GM20000 (cell line): ENCODE measurements around the gene GJB3.

Experiments used
- DNase-seq: peaks from one replicate; pipeline ENCODE4 v3.0.0; 2012; ENCODE audit warnings: low spot score
- TF ChIP-seq, protein P1 (sequence below): IDR thresholded peaks from 2 replicates; pipeline ENCODE4 v1.5.1; 2012; ENCODE audit warnings: mild to moderate bottlenecking, control low read depth; ENCODE audit errors: extremely low read depth, missing control alignments

GJB3 gene

DNA sequence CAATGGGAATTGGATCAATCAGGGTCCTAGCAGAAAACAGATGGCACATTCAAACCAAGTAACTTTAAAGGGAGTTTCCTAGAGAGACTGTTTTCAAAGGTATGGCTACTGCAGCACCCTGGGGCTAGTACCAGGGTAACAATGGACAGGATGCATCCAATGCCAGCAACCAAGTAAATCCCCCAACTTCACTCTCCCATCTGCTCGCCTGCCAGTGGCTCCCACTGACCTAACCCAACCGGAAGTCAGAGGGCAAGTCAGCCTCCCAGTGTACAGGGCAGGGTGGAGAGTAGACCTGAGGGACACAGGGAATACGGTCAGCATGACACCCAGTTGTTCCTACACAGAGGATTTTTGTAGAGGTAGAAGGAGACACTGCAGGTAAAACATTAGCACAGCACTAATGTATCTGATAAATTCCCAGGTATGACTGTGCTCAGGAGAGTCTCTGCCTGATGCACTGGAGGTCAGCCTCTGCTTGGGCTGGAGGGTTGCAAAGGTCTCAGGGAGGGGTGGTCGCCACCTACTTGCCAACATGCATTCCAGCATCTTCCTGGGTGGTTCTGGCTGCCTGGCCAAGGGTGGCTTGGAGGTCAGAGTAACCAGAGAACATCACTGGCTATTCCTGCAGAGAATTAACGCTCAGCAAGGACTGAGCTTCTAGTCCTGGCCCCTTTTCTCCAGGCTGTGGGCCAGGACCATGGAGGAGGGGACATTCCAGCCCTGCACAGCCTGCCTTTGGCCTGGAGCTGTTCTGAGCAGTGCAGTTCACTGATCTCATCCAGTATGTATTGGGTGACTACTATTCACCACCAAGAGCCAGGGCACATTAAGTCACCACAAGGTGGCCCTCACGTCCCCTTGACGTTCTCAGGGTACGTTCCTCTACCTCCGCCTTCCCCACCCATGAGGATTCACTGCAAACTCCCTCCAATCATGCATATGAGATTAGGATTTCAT, 6.7 kb downstream of the GJB3 start:
- TF ChIP-seq, protein P1, sequence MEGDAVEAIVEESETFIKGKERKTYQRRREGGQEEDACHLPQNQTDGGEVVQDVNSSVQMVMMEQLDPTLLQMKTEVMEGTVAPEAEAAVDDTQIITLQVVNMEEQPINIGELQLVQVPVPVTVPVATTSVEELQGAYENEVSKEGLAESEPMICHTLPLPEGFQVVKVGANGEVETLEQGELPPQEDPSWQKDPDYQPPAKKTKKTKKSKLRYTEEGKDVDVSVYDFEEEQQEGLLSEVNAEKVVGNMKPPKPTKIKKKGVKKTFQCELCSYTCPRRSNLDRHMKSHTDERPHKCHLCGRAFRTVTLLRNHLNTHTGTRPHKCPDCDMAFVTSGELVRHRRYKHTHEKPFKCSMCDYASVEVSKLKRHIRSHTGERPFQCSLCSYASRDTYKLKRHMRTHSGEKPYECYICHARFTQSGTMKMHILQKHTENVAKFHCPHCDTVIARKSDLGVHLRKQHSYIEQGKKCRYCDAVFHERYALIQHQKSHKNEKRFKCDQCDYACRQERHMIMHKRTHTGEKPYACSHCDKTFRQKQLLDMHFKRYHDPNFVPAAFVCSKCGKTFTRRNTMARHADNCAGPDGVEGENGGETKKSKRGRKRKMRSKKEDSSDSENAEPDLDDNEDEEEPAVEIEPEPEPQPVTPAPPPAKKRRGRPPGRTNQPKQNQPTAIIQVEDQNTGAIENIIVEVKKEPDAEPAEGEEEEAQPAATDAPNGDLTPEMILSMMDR = no peak
- DNase-seq = no peak

DNA sequence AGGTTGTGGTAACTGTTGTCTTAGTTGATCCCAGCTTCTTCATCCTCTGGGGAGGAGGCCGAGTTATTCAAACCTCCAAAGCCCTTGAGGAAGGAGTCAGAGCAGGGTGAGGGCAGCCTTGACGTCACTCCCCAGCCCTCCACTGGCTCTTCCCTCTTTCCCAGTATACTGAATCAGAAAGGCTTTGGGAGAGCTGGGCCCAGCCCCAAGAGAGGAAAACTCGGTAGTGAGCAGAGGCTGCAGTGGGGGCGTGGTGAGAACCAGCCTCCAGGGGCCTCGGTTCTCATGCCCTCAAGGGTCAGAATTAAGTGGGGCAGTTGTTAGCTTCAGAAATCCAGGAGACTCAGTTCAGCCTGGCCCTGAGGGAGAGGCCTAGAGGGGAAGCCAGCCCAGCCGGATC, 10.0 kb downstream of the GJB3 start:
- TF ChIP-seq, protein P1 = no peak

DNA sequence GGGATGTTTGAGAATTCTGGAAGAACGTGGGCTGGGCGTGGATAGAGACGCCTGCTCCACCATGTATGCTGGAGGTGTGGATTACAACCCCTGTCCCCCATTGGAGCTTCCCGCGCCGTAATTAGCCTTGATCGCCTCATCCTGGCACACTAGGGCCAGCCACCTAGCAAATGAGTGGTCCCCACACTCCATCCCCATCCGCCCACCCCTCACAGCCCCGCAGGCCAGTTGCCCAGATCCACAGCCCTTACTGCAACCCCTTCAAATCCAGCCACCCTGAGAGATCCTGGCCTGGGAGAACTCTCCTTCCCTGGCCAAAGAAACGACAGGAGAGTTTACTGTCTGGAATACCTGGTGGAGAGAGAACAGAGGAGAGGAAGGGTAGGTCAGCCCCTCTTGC, 11.4 kb downstream of the GJB3 start:
- TF ChIP-seq, protein P1 = no peak
- no peak for DNase-seq

More for the DNA sequence above, 10.0 kb downstream of the GJB3 start:
- DNase-seq = no peak

DNA sequence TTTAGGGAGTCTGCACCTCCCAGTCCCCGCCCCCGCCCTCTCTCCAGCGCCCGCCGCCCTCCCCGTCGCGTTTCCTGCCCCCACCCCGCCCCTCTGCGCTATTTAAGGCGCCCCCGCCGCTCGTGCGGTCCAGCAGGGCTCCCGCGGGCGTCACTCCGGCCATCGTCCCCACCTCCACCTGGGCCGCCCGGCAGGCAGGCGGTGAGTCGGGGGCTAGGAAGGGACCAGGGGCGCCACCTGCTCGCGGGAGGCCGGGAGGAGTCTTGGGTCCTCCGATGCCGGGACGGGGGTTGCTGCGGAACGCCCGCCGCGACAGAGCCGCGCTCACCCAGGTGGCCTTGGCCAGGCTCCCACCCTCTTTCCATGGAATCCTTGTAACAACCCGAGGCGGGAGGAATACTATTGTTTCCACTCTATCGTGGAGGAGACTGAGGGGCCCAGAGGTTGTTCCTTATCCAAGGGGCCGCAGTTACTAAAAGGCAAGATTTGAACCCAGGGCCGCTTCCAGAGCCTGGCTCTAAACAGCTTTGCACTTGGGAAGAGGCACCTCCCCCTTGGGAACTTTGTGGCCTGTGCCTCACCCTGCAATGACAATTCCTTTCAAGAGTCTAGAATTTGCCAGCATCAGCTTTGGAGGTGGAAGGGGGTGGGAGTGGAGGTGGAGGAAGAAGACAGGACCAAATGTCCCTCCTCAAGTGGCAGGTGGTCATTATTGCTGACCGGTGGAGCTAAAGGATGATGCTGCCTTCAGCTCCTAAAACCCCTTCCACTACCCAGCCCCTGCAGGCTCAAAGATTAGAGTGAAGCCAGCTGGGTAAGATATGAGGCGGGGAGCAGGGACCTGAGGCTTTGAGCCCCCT, 12.1 kb downstream of the GJB3 start, which contains the start of gene GJA4:
Gene GJA4 (plus strand): TSS at position 132 of the 860 bp plus-strand sequence. CDS start 1,215 bp downstream, outside the sequence.
- DNase-seq = no peak
- TF ChIP-seq, protein P1 = no peak

DNA sequence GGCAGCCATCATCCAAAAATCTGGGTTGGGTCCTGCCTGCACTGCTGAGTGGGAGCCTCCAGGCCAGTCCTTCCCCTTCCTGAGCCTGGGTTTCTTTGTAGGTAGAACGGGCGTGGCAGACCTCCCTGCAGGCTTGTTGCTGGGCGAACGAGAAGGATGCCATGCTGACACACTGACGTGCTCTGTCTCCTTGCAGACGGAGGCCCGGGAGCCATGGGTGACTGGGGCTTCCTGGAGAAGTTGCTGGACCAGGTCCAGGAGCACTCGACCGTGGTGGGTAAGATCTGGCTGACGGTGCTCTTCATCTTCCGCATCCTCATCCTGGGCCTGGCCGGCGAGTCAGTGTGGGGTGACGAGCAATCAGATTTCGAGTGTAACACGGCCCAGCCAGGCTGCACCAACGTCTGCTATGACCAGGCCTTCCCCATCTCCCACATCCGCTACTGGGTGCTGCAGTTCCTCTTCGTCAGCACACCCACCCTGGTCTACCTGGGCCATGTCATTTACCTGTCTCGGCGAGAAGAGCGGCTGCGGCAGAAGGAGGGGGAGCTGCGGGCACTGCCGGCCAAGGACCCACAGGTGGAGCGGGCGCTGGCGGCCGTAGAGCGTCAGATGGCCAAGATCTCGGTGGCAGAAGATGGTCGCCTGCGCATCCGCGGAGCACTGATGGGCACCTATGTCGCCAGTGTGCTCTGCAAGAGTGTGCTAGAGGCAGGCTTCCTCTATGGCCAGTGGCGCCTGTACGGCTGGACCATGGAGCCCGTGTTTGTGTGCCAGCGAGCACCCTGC, 13.2 kb downstream of the GJB3 start:
- DNase-seq = no peak
- TF ChIP-seq, protein P1 = no peak

DNA sequence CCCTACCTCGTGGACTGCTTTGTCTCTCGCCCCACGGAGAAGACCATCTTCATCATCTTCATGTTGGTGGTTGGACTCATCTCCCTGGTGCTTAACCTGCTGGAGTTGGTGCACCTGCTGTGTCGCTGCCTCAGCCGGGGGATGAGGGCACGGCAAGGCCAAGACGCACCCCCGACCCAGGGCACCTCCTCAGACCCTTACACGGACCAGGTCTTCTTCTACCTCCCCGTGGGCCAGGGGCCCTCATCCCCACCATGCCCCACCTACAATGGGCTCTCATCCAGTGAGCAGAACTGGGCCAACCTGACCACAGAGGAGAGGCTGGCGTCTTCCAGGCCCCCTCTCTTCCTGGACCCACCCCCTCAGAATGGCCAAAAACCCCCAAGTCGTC, 13.8 kb downstream of the GJB3 start:
- TF ChIP-seq, protein P1 = no peak

More for the DNA sequence above, 13.8 kb downstream of the GJB3 start:
- DNase-seq = no peak
